ENCODE measurements around the gene MCTP1. TPM values are rescaled to one million over a fixed set of nuclear protein-coding genes. Genes with fewer than 3 reads are reported as not detected.

Gene MCTP1
- total and polyA plus RNA-seq, 9 of the 15 experiments (the other 6 are each of a cell fraction or from before 2014, with no cell fraction given) = 0.04 to 0.93 (median 0.06) TPM; not detected in 4

DNA sequence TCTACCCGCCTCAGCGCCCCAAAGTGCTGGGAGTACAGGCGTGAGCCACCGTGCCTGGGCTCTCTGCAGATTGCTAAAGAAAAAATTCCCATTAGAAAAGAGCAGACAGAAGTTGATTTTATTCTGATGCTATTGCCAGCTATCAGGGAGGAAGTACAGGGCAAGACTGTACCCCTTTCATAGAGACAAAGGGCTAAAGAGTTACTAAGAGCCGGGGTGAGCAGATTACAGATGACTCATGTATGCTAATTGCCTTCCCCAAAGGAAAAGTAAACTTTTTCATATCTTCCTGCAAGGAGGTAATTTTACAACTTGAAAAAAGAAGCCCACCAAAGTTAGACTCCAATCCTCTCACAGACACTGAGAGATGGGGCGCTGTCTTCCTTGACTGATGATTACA, 42.3 kb upstream of the MCTP1 start:
- ChIA-PET POLR2A (interaction anchor here (1.3 kb wide), 1 partner anchor 11 kb away, joined by 5 read pairs; no protein-coding TSS in a partner anchor), CTCF (ENCODE audit: low intra/inter-chr PET ratio) (no interaction called here)
- 0% methylated on average over 5 of the region's 6 CpGs for WGBS (ENCODE audit: insufficient coverage, low coverage, missing lambda C conversion rate)
- H3K9me1 ChIP-seq (ENCODE audit: control insufficient read depth, insufficient read depth, low read length) = no peaks in the 10 kb centered on the region
- no peak overlapping the region for H2AFZ ChIP-seq (ENCODE audit: low read depth, low read length)
- no peak overlapping the region for H3K4me2 ChIP-seq (ENCODE audit: insufficient read depth, low read length)
- H4K20me1 ChIP-seq (replicated peaks; ENCODE audit: control insufficient read depth, insufficient read depth, low read length) = no peaks in the 10 kb centered on the region
- H3K9ac ChIP-seq (ENCODE audit: insufficient read depth in 1 of 2, low read depth in 2 of 2, low read length in 2 of 2) = no peak overlapping the region
- no peak overlapping the region for H3K27ac ChIP-seq (ENCODE audit: extremely low read depth, low read depth, low read length)
- DNase-seq (ENCODE audit: extremely low read depth in 1 of 4, low spot score in 3 of 4) (no peak), FAIRE-seq (no peak), ATAC-seq (no peak)
- no peaks in the 10 kb centered on the region for H3K9me3 ChIP-seq (replicated peaks; ENCODE audit: control insufficient read depth, insufficient read depth, low read depth, low read length)
- no peaks in the 10 kb centered on the region for H3K79me2 ChIP-seq (ENCODE audit: control insufficient read depth, insufficient read depth, low read length)
- in situ Hi-C loops (cut with MboI) (no loop called here), intact Hi-C loops (cut with micrococcal nuclease) (no loop called here)
- TF ChIP-seq, protein P1, sequence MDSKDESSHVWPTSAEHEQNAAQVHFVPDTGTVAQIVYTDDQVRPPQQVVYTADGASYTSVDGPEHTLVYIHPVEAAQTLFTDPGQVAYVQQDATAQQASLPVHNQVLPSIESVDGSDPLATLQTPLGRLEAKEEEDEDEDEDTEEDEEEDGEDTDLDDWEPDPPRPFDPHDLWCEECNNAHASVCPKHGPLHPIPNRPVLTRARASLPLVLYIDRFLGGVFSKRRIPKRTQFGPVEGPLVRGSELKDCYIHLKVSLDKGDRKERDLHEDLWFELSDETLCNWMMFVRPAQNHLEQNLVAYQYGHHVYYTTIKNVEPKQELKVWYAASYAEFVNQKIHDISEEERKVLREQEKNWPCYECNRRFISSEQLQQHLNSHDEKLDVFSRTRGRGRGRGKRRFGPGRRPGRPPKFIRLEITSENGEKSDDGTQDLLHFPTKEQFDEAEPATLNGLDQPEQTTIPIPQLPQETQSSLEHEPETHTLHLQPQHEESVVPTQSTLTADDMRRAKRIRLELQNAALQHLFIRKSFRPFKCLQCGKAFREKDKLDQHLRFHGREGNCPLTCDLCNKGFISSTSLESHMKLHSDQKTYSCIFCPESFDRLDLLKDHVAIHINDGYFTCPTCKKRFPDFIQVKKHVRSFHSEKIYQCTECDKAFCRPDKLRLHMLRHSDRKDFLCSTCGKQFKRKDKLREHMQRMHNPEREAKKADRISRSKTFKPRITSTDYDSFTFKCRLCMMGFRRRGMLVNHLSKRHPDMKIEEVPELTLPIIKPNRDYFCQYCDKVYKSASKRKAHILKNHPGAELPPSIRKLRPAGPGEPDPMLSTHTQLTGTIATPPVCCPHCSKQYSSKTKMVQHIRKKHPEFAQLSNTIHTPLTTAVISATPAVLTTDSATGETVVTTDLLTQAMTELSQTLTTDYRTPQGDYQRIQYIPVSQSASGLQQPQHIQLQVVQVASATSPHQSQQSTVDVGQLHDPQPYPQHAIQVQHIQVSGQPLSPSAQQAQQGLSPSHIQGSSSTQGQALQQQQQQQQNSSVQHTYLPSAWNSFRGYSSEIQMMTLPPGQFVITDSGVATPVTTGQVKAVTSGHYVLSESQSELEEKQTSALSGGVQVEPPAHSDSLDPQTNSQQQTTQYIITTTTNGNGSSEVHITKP (IDR thresholded peaks at IDR 0.05; ENCODE audit: partially characterized antibody) = no peak
- TF ChIP-seq ZFP36 (IDR thresholded peaks at IDR 0.05; ENCODE audit: low read depth, low read length, partially characterized antibody) (no peak), KDM5B (IDR thresholded peaks at IDR 0.05; ENCODE audit: insufficient replicate concordance, low read depth, low read length) (no peak), POLR3A (IDR thresholded peaks at IDR 0.05; ENCODE audit: borderline replicate concordance, extremely low read depth, insufficient read depth, insufficient read length) (no peak), U2AF2 (optimal IDR thresholded peaks at IDR 0.05; ENCODE audit: low read depth, low read length) (no peak), ZNF384 (IDR thresholded peaks at IDR 0.05; ENCODE audit: low read depth, low read length) (no peak), ZNF717 (CRISPR knock-in tag; IDR thresholded peaks at IDR 0.05) (no peak), HMGN3 (IDR thresholded peaks at IDR 0.05; ENCODE audit: borderline replicate concordance, extremely low read depth, insufficient read length, low read depth, low read length) (no peak), ZNF175 (CRISPR knock-in tag; IDR thresholded peaks at IDR 0.05; ENCODE audit: low read depth) (no peak), BDP1 (IDR thresholded peaks at IDR 0.05; ENCODE audit: insufficient read depth, insufficient read length) (no peak), DNMT1 (IDR thresholded peaks at IDR 0.05) (no peak), TCF7 (IDR thresholded peaks at IDR 0.05; ENCODE audit: borderline replicate concordance) (no peak), TAF7 (tag; IDR thresholded peaks at IDR 0.05) (no peak), TGIF2 (CRISPR knock-in tag; IDR thresholded peaks at IDR 0.05) (no peak), ZNF75A (CRISPR knock-in tag; IDR thresholded peaks at IDR 0.05) (no peak), FUS (optimal IDR thresholded peaks at IDR 0.05; ENCODE audit: low read depth, low read length) (no peak), CBFA2T2 (conservative IDR thresholded peaks at IDR 0.05) (no peak)
- TF ChIP-seq, protein P2, sequence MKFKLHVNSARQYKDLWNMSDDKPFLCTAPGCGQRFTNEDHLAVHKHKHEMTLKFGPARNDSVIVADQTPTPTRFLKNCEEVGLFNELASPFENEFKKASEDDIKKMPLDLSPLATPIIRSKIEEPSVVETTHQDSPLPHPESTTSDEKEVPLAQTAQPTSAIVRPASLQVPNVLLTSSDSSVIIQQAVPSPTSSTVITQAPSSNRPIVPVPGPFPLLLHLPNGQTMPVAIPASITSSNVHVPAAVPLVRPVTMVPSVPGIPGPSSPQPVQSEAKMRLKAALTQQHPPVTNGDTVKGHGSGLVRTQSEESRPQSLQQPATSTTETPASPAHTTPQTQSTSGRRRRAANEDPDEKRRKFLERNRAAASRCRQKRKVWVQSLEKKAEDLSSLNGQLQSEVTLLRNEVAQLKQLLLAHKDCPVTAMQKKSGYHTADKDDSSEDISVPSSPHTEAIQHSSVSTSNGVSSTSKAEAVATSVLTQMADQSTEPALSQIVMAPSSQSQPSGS (CRISPR knock-in tag; IDR thresholded peaks at IDR 0.05) = no peak
- H3K36me3 ChIP-seq (ENCODE audit: control insufficient read depth, insufficient read depth, low read length) = no peaks in the 10 kb centered on the region
- H3K4me3 ChIP-seq = no peak overlapping the region
- no peaks in the 10 kb centered on the region for H3K4me1 ChIP-seq (replicated peaks in 1 of 2; ENCODE audit: control insufficient read depth in 2 of 2, insufficient read depth in 2 of 2, low read length in 2 of 2)
- BruUV-seq (replicated peaks) = no TSS peak
- H3K27me3 ChIP-seq (ENCODE audit: control insufficient read depth in 2 of 2, insufficient read depth in 2 of 2, low read length in 2 of 2) = no peaks in the 10 kb centered on the region
